GM18909 (cell line): ENCODE results near the gene TBC1D9B.

Experiments used
- ATAC-seq: cut with Tn5 transposase; IDR thresholded peaks from one replicate; pipeline ENCODE4 v1.9.1; 2021; ENCODE audit warnings: mild to moderate bottlenecking; ENCODE audit not compliant: unreplicated experiment, poor library complexity

TBC1D9B gene

DNA sequence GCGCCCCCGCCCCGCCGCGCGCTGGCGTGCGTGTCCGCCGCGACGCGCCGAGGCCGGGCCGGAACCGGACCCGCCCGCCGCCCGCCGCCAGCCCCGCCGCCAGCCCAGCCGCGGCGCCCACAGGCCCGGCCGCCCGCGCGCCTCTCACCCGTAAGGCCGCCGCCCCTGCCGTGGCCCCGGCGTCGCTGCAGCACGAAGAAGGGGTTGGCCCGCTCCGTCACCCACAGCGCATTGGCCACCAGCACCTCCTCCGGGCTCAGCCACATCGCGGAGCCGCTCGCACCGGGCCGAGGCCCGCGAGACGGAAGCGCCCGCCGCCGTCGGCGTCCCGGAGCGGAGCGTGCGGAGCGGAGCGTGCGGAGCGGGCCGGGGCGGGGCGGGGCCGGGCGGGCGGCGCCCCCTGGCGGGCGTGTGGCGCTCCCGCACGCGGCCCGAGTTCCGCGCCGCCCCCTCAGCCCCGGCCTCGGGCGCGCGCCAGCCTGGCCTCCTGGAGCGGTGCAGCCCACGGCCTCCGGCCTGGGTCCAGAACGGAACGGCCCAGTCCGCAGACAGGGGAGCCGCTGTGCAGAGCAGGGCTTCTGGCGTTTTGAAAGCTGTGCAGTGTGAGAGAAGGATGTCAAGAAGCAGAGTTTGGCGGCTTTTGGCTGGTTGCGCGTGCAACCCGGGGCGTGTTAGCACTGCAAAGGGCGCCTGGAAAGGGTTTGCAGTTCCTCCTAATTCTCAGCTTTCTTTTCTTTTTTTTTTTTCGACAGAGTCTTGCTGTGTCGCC is at the start of gene TBC1D9B:
TBC1D9B (minus strand) TSS at position 342 of the 769 bp plus-strand sequence; CDS start at position 266, 76 bp downstream.
- peak; percentile 87 for ATAC-seq

GRCh38 chr5:179955630-179956029 is 47.9 kb upstream of the TBC1D9B start:
- ATAC-seq = no peak

DNA sequence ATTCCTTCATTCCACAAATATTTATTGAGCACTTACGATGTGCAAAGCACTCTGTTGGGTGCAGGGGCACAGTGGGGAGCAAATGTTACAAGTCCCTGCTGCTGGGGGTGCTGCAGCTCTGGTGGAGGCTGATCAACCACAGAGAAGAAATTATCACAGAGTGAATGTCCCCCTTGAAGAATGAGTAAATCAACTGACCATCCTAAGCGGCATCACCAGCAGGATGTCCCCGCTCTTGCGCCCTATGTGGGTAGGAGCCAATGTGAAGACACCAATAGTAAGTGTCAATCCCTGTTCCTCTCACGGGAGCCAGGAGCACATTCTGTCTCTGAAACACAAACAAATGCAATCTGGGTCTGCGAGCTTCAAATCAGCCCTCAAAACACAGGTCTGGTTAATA is 47.4 kb upstream of the TBC1D9B start:
- no peak for ATAC-seq

DNA sequence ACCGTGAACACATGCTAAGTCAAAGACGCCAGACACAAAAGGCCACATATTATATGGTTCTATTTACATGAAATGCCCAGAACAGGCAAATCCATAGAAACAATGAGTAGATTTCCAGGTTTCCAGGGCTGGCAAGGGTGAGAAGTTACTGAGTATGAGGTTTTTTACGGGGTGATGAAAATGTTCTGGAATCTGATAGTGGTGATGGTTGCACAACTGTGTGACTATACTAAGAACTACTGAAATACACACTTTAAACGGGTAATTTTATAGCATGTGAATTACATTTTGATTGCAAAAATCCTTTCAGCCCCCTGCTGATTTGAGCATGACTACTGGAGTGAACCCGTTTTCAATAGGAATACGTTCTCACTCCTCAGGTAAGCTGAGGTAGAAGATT is 46.7 kb upstream of the TBC1D9B start:
- ATAC-seq = no peak

- ATAC-seq = no peak
Observed at GRCh38 chr5:179953987-179954386, 46.3 kb upstream of the TBC1D9B start.

DNA sequence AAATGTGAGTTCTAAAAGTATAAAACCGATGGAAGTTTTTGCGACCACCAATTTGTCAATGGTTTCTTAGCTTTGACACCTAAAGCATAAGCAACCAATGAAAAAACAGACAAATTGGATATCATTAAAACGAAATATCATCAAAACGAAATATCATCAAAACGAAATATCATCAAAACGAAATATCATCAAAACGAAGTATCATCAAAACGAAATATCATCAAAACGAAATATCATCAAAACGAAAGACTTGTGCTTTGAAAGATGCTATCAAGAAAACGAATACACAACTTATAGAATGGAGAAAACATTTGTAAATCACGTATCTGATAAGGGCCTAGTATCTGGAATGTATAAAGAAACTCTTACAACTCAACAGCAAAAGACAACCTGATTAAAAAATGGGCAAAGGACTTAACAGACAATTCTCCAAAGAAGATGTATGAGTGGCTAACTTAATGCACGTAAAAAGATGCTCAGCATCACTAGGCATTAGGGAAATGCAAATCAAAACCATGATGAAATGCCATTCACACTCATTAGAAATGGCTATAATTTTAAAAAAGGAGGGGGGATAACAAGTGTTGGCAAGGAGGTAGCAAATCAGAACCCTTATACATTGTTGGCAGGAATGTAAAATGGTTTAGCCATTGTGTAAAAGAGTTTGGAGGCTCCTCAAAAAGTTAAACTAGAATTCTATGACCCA is 29.4 kb upstream of the TBC1D9B start:
- ATAC-seq = no peak

DNA sequence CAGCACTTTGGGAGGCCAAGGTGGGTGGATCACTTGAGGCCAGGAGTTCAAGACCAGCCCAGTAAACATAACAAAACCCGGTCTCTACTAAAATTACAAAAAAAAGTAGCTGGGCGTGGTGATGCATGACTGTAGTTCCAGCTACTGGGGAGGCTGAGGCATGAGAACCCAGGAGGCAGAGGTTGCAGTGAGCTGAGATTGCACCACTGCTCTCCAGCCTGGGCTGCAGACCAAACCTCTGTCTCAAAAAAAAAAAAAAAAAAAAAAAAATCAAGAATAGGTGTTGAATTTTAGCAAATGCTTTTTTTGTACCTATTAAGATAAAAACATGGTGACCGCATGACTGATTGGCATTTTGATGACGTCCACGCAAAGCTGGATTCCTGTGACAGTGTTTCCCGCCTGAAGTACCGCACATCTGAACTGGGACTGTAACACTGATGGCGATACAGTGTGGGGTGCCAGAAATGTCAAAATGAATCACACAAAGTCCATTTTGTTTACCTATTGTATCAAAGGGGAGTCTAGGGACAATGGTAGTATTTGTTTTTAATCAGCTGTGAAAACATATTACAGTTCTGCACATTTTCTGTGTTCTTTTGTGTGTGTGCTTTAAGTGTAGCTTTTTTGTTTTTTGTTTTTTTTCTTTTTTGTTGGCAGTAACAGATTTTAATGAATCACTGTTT is 23.2 kb upstream of the TBC1D9B start:
- ATAC-seq = no peak

DNA sequence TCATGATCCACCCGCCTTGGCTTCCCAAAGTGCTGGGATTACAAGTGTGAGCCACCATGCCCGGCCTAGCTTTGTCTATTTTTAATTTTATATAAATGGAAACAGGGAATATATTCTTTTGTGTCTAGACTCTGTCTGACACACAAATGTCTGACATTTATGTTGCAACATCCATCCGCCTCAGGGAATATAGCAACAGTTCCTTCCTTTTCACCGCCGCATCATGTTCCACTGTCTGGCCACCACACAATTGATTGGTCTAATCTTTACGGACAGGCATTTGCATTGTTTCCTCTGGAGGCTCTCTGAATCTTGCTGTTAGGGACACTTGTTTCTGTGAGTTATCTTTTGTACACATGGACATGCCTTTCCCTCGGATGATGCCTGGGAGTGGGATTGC is 20.1 kb upstream of the TBC1D9B start:
- ATAC-seq = no peak

- no peak for ATAC-seq
Observed at GRCh38 chr5:179926657-179927056, 19.0 kb upstream of the TBC1D9B start.

DNA sequence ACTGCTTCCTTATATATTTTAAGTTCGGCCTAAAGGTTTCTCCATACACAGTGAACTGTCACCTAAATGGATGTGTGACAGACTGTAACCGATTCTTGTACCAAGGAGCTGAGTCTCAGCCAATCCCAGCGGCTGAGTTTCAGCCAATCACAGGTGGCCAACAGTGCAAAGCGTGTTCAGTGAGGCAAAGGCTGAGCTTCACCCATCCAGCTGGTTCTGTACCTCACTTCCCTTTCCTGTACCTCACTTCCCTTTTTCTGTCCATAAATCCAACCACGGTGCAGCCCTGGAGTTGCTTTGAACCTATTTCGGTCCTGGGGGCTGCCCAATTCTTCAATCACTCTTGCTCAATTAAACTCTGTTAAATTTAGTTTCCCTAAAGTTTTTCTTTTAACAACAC is 15.7 kb upstream of the TBC1D9B start:
- no peak for ATAC-seq

GRCh38 chr5:179920175-179920574 is 12.5 kb upstream of the TBC1D9B start:
- no peak for ATAC-seq

GRCh38 chr5:179919487-179920060 is 11.9 kb upstream of the TBC1D9B start:
- no peak for ATAC-seq

DNA sequence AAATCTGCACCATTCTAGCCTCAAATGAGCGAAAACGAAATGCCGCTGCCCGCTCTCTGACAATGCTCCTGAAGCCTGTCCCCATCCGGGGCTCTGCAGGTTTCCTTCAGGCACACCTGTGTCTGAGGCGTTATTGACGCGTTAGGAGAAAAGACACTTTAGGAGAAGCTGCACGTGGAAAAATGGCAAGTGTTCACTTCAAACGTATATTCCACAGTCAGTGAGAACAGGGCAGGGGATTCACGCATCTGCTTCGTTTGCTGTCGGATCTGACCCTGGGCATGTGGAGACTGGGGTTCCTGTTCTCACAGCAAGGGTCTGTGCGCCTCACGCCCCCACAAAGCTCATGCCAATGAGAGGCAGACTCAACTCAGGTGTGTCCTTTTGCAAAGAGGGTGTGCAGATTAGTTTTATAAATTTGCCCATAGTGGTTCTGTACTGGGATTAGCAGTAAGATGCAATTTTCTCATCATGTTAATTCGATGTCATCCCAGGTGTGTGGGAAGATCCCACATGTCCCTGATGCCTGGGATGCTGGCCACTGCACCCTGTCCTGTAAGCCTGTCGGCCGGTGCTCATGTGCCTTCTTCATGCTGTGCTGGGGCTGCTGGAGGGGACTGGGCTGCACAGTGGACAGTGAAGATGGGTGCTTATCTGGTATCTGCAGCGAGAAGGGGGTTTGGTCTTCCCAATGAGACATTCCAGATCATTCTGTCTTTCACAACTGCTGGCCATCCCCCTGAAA is 11.2 kb upstream of the TBC1D9B start:
- ATAC-seq = no peak

DNA sequence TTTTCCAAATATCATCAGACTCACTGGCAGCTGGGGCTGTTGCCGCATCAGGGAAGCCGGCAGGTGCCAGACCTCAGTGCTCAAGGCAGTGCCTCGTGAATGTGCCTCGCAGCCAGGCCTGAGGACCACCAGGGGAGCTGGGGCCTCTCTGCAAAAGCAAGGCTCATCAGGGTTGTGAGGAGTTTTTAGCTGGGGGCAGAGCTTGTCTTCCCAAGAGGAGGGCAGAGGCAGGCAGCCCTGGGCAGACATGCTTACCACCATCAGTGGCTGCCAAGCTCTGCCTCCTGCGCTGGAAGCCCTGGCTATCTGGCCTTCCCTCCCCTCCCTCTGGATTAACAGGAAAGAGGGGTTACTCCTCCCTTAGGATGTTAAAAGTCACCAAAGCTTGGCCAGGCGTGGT is 8.8 kb upstream of the TBC1D9B start:
- no peak for ATAC-seq

DNA sequence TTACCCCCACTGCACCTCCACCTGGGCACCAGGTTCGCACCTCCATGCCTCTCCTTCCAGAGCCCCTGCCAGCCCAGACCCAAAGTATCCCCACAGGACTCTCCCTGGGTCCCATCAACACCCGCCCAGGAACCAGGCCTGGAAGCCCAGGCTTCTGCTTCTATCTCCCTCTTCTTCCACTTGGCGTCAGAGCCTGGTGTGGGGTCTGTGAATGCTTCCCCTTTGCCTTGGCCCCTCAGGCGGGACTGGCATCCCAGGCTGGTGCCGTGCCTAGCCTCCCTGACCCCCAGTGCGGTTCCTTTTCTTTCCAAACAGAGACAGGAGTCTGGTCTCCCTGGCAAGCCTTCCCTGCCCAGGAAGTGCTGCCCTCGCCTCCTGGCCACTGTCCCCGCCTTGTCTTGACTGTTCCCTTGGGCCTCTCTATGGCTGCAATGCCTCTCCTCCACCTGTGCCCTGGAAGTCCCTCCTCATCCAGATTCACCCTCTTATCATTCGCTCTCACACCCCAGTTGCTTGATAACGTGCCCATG is 7.8 kb upstream of the TBC1D9B start:
- ATAC-seq = no peak

DNA sequence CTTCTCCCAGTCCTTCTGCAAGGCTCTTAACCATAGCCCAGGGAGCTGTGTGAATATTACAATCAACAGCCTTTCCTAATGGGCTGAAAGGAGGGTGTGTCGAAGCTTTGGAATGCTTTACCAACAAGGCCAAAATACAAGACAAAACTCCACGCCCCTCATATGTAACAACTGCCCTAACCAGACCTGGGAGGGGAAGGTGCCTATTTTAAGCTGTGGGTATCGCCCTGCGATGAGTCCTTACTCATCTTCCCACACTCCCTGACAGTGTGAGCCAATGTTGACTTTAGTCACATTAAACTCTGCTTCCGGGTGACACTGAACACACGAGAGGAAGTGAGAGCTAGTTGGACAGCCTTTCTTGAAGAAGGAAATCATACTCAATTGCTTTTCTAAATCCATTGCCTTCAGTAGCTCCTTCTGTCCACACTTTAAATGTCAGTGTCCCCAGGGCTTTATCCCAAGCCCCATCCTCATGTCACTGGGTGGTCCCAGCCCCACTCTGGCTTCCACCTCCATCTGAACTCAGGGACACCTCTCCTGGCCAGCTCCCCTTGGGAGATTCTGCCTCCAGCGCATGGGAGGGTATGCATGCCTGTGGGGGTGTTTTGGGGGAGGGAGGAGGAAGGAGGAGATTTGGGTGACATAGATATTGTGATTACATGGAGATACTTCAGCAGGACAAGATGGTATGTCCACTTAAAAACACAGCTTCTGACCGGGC is 6.5 kb upstream of the TBC1D9B start:
- no peak for ATAC-seq

GRCh38 chr5:179913461-179913860 is 5.8 kb upstream of the TBC1D9B start:
- no peak for ATAC-seq

- no peak for ATAC-seq
Observed at GRCh38 chr5:179912951-179913350, 5.3 kb upstream of the TBC1D9B start.

- ATAC-seq = no peak
Observed at GRCh38 chr5:179912386-179912785, 4.7 kb upstream of the TBC1D9B start.
